Measurements from ENCODE around the gene CAPN9. TPM values are rescaled to one million over a fixed set of nuclear protein-coding genes. Genes with fewer than 3 reads are reported as not detected.
A peak's percentile ranks its signal among the peaks of the same experiment; 100 is the strongest.

The CAPN9 gene
- total RNA-seq, 1 donor from 2014 or later = 0.32 TPM

DNA sequence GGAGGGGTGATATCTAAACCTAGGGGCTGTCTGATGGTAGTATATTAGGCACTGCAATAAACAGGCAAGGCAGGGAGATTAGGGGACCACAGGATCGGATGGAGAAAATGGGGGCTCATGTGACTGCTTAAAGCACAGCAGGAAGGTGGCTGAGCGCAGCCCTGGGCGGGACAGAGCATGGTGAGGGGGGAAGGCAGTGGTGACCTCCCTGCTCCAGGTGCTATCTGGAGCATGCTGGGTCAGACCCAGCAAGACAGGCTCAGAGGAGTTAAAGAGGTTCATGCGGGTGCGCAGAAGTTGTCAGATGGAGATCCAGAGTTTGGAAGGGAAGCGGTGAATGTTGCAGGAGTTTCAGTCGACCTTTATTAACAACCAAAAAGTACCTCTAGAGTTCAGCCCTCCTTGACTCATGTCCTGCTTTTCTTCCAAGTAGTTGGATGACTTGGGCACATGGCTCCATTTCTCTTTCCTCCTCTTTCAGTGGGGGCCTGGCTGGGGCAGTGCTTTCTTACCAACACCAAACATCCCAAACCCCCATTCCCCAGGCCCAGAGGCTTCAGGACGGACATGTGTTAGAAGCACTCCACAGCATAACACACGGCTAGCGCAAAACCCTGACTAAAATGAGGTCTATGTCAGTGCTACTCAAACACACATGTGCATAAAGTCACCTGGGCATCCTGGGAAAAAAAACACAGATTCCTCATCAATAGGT, 41.5 kb downstream of the CAPN9 start:
- intact Hi-C loops (cut with micrococcal nuclease) = no loop called here
- DNase-seq (no peak), ATAC-seq (no peak)

GRCh38 chr1:230790026-230790425, 42.8 kb downstream of the CAPN9 start:
- ATAC-seq = no peak
- intact Hi-C loops (cut with micrococcal nuclease) = no loop called here
- DNase-seq = no peak

DNA sequence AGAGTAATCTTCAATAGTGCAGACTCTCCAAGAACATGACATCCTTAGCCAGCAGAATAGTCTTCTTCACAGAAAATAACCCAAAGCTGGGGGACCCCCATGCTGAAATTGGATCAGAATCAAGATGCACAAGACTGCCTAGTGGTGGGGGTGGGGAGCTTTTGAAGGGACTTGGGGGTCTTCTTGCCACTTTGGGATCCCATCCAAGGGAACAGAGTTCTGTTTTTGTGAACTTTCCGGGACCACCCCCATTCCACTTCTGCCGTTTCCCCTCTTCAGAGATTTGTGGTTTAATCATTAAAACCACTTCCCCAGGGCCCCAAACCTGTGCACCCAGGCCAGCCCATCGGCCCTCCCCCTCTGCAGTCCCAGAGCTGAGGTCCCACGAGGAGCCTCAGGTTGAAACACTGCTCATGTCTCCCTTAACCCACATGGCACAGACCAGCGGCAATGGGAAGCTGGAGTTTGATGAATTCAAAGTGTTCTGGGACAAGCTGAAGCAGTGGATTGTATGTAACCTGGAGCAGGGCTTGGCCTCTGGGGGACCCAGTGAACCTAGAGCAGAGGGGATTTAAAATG, 44.9 kb downstream of the CAPN9 start:
- intact Hi-C loops (cut with micrococcal nuclease) = no loop called here
- no peak for ATAC-seq

GRCh38 chr1:230792691-230793462, 45.7 kb downstream of the CAPN9 start:
- ATAC-seq (no peak), DNase-seq (no peak)
- intact Hi-C loops (cut with micrococcal nuclease) = no loop called here

More for the DNA sequence above, 44.9 kb downstream of the CAPN9 start:
- DNase-seq = no peak

DNA sequence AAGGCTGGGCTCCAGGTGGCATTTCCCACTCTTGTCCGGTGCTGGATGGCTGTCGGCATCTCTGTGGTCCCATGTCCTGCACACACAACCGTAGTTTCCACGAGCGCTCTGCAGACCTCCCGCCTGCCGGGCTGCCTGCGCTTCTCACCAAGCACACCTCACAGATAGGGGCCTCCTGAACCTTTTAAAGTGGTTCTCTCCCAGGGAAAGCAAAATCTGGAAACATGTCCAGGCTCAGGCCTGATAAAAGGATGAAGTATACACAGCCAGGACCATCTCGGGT, 46.2 kb downstream of the CAPN9 start:
- intact Hi-C loops (cut with micrococcal nuclease) = no loop called here
- ATAC-seq = no peak
- DNase-seq = no peak

- DNase-seq (no peak), ATAC-seq (no peak)
- intact Hi-C loops (cut with micrococcal nuclease) = no loop called here
Observed at GRCh38 chr1:230794431-230794830, 47.2 kb downstream of the CAPN9 start.

GRCh38 chr1:230794871-230795605, 47.9 kb downstream of the CAPN9 start:
- ATAC-seq (no peak), DNase-seq (no peak)
- intact Hi-C loops (cut with micrococcal nuclease) = no loop called here

DNA sequence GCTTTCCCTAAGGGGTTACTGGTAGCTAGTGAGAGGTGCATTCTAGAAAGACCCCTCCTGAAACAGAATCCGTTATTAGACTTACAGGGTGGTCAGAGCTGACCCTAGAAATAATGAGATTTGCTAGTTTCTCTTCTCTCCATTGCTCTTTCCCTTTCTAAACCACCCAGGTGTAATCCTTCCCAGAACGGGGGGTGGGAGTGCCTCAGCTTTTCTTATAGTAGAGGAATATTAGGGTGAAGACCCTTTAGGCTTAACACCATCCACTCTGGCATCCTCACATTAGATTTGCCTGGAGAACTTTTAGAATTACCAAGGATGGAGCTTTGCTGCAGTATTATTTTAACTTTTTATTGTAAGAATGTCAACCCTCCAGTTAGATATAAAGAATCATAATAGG, 49.4 kb downstream of the CAPN9 start:
- intact Hi-C loops (cut with micrococcal nuclease) = no loop called here
- DNase-seq (no peak), ATAC-seq (no peak)

GRCh38 chr1:230797376-230797920, 50.3 kb downstream of the CAPN9 start:
- ATAC-seq (no peak), DNase-seq (no peak)
- intact Hi-C loops (cut with micrococcal nuclease) = no loop called here

GRCh38 chr1:230797942-230798365, 50.8 kb downstream of the CAPN9 start:
- ATAC-seq (peak; percentile 94), DNase-seq (peak; percentile 59)
- intact Hi-C loops (cut with micrococcal nuclease) = loop anchor here (1.0 kb wide), 1 partner anchor 119 kb away; no protein-coding TSS in a partner anchor

DNA sequence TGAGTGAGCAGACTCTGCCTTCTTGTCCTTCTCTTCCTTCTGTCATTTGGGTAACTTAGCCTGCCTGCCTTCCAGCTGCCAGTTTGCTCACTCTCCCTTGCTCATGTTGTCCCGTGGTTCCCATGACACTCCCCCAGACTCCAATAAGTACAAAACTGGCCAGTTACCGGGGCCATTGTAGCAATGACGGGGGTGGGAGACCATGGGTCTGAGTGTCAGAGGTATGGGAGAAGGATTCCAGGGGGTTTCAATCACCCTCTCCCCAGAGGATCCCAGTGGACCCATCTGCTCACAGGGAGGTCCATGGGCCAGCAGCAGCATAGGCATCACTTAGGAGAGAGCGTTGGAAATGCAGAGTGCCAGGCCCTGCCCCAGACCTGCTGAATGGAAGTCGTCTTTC, 51.3 kb downstream of the CAPN9 start:
- DNase-seq = no peak

DNA sequence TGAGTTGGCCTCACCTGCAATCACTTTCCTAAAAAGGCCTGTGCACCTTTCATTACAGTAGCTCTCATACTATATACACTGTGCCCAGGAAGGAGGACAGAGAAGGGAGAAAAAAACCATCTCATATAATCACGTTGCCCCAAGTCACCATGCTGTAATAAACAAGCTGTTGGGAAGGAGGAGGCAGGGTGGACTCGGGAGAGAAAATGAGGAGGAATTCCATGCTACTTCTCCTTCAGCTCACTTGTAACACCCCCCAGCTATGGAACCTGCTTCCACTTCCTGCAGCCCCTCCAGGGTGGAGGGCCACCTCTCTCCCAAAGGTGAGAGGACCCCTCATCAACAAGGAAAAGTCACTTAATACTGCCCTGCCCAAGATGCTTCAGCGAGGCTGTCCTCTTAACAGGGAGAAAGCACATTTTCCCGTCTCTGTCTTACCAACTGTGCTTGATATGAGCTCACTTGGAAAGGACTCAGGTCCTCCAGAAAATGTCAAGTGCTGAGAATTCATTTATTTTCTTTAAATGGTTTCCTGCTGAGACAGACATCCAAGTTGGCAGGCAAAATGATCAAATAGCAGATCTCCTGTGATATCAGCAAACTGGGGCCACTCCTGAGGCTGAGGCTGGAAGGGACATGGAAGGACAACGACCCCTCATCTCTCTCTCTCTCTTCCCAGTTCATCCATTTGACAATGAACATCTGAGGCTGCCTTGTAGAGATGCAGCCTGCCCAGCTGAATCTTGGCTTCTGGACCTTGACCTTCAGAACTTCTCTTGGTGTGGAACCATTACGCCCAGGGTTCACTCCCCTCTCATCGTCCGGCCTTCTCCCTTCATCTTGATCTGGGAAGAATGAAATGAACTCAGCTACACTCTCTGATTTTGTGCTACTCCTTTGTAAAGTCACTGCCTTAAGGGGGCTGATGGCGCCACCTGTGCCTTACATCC, 54.0 kb downstream of the CAPN9 start:
- intact Hi-C loops (cut with micrococcal nuclease) = loop anchor here (10.0 kb wide), 1 partner anchor 64 kb away; the partner anchor contains the start of gene C1orf198
- no peak for DNase-seq

More for the DNA sequence above, 51.3 kb downstream of the CAPN9 start:
- ATAC-seq = no peak
- intact Hi-C loops (cut with micrococcal nuclease) = loop anchor here (1.0 kb wide), 1 partner anchor 119 kb away; no protein-coding TSS in a partner anchor

DNA sequence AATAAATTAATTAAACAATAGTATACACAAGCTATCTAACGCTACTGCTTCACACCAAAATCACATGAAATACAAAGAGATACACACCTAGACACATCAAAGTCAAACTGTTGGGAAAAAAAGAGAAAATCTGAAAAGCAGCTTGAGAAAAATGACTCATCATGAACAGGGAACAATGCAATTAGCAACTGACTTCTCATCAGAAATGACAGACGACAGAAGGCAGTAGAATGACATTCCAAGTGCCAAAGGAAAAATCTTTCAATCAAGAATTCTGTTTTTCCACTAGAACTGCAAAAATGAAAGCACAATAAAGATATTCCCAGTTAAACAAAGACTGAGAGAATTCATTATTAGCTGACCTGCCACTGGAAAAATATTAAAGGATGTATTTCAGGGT, 57.2 kb downstream of the CAPN9 start:
- intact Hi-C loops (cut with micrococcal nuclease) = loop anchor here (10.0 kb wide), 1 partner anchor 60 kb away; the partner anchor contains the start of gene C1orf198
- ATAC-seq (no peak), DNase-seq (no peak)

More for the DNA sequence above, 54.0 kb downstream of the CAPN9 start:
- no peak for ATAC-seq

DNA sequence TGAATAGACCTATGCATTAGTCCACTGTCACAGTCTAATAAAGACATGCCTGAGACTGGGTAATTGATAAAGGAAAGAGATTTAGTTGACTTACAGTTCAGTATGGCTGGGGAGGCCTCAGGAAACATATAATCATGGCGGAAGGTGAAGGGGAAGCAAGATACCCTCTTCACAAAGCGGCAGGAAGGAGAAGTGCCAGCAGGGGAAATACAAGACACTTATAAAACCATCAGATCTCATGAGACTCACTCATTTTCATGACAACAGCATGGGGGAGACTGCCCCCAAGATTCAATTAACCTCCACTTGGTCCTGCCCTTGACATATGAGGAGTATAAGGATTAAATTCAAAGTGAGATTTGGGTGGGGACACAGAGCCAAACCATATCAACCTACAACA, 59.4 kb downstream of the CAPN9 start:
- DNase-seq (no peak), ATAC-seq (no peak)
- intact Hi-C loops (cut with micrococcal nuclease) = loop anchor here (10.0 kb wide), 1 partner anchor 58 kb away; the partner anchor contains the start of gene C1orf198

- ATAC-seq = peak; percentile 96
- intact Hi-C loops (cut with micrococcal nuclease) = loop anchor here (10.0 kb wide), 1 partner anchor 58 kb away; the partner anchor contains the start of gene C1orf198
- peak; percentile 87 for DNase-seq
Observed at GRCh38 chr1:230807029-230807428, 59.8 kb downstream of the CAPN9 start.

DNA sequence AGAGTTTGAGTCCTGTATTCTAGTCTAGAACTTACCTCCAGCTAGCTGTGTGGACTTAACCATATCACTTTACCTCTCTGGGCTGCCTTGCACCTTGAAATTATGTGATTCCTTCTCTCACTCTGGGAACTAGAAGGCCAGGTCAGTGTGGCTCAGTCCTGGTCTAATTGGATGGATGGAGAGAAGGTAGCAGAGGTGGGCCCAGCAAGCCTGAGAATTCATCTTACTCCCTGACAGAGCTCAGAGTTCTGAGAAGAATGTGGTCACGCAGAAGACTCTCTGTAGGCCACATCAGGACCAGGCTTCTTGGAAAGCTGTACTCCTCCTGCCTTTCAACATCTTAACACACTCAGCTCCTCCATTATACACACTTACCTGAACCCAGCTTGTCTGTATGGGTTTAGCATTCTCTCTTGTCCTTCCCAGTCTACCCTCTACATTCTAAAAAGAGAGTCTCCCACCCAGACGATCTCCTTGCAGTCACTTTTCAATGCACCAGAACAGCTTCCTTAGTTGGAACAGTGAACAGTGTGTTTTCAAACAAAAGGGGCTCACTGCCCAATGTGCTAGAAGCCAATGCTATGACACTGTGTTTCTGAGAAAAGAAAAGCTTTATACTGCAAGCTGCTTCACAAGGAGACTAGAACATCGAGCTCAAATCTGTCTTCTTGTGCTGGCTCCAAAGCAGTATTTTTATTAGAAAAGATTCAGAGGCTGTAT, 60.5 kb downstream of the CAPN9 start:
- intact Hi-C loops (cut with micrococcal nuclease) = loop anchor here (10.0 kb wide), 1 partner anchor 57 kb away; the partner anchor contains the start of gene C1orf198
- ATAC-seq (peak; percentile 10), DNase-seq (no peak)

- peak; percentile 10 for ATAC-seq
- intact Hi-C loops (cut with micrococcal nuclease) = loop anchor here (10.0 kb wide), 1 partner anchor 56 kb away; the partner anchor contains the start of gene C1orf198
- no peak for DNase-seq
Observed at GRCh38 chr1:230808281-230808872, 61.2 kb downstream of the CAPN9 start.
